B cell (primary cell): Measurements from ENCODE around the gene XYLT1. TPM values are rescaled to one million over a fixed set of nuclear protein-coding genes. Genes with fewer than 3 reads are reported as not detected.

Source experiments
- ATAC-seq: fragments of 200-7000 bp; cut with Tn5 transposase; one replicate; pipeline ENCODE4 v1.10.0; 2021; ENCODE audit warnings: low read depth, mild to moderate bottlenecking, moderate number of reproducible peaks, moderate library complexity
- CTCF ChIA-PET: fragments of 350-600 bp; sonication (Branson Sonifier 250); formaldehyde crosslinking; loops from one replicate; lab custom pipeline; 2021; ENCODE audit warnings: antibody characterized with exemption, inconsistent platforms; lab: Charles Lee
- POLR2A ChIA-PET: fragments of 350-600 bp; sonication (Branson Sonifier 250); formaldehyde crosslinking; loops from one replicate; lab custom pipeline; 2021; ENCODE audit warnings: antibody characterized with exemption; lab: Charles Lee
- DNase-seq: peaks from one replicate; pipeline ENCODE4 v3.0.0; 2013
- H2AFZ ChIP-seq: 2 replicates; pipeline ENCODE4 v1.6.1; 2012; ENCODE audit warnings: mild to moderate bottlenecking, low read depth, low read length; ENCODE audit not compliant: insufficient read depth, poor library complexity, severe bottlenecking
- H3K27ac ChIP-seq, 2 donors: 1 replicate in 1 of 2; 2 replicates in 1 of 2; pipeline ENCODE4 v1.5.1; 2012 to 2013; ENCODE audit warnings: low read length in 2 of 2, mild to moderate bottlenecking in 2 of 2, moderate library complexity in 1 of 2
- H3K27me3 ChIP-seq, 4 experiments: fragments of 200-600 bp in 1 of 4; sonication (generic) in 1 of 4; replicated peaks in 1 of 4; 1 replicate in 2 of 4; 2 replicates in 2 of 4; pipeline versions ENCODE4 v1.6.1 to v1.7.0; 2013 to 2016; ENCODE audit warnings: low read length in 3 of 4, mild to moderate bottlenecking in 2 of 4, mixed read lengths in 1 of 4, moderate library complexity in 1 of 4; ENCODE audit not compliant: insufficient read depth in 4 of 4, control insufficient read depth in 3 of 4; ENCODE audit errors: control extremely low read depth in 1 of 4
- H3K36me3 ChIP-seq, 2 experiments: replicated peaks in 1 of 2; 1 replicate in 1 of 2; 2 replicates in 1 of 2; pipeline versions ENCODE4 v1.6.1 to v1.7.1; 2013; ENCODE audit warnings: low read length in 1 of 2; ENCODE audit not compliant: insufficient read depth in 2 of 2, control insufficient read depth in 1 of 2; ENCODE audit errors: control extremely low read depth in 1 of 2, extremely low read depth in 1 of 2
- H3K4me1 ChIP-seq, 2 donors: fragments of 200-600 bp in 1 of 2; sonication (generic) in 1 of 2; 1 replicate in 1 of 2; 2 replicates in 1 of 2; pipeline versions ENCODE4 v1.5.1 to v1.6.1; 2013 to 2017; ENCODE audit warnings: low read length in 2 of 2; ENCODE audit not compliant: control insufficient read depth in 2 of 2, insufficient read depth in 2 of 2
- H3K4me2 ChIP-seq: replicated peaks from 2 replicates; pipeline ENCODE3; 2012; ENCODE audit warnings: mild to moderate bottlenecking, low read depth, low read length; ENCODE audit not compliant: poor library complexity, severe bottlenecking
- H3K4me3 ChIP-seq, 5 experiments: fragments of 200-600 bp in 1 of 5; sonication (generic) in 1 of 5; 1 replicate in 3 of 5; 2 replicates in 2 of 5; pipeline versions ENCODE4 v1.5.1 to v1.7.0; 2011 to 2016; ENCODE audit warnings: low read length in 4 of 5, mild to moderate bottlenecking in 4 of 5, low read depth in 2 of 5, control low read depth in 1 of 5, moderate library complexity in 1 of 5; ENCODE audit not compliant: insufficient read depth in 1 of 5; ENCODE audit errors: control extremely low read depth in 1 of 5, extremely low read depth in 1 of 5
- H3K79me2 ChIP-seq: fragments of 200-600 bp; sonication (generic); one replicate; pipeline ENCODE4 v1.6.0; 2016; ENCODE audit warnings: low read length; ENCODE audit not compliant: control insufficient read depth, insufficient read depth
- H3K9ac ChIP-seq: fragments of 200-600 bp; sonication (generic); 2 replicates; pipeline ENCODE4 v1.6.1; 2017; ENCODE audit warnings: mild to moderate bottlenecking, low read length, moderate library complexity
- H3K9me3 ChIP-seq, 3 donors: one replicate each; pipeline versions ENCODE4 v1.6.1 to v1.7.1; 2013; ENCODE audit warnings: low read length in 2 of 3; ENCODE audit not compliant: control insufficient read depth in 2 of 3, insufficient read depth in 1 of 3; ENCODE audit errors: control extremely low read depth in 1 of 3
- H4K20me1 ChIP-seq: 2 replicates; pipeline ENCODE4 v1.6.0; 2012; ENCODE audit warnings: mild to moderate bottlenecking, low read length; ENCODE audit not compliant: insufficient read depth, control insufficient read depth, poor library complexity, severe bottlenecking
- H3K27ac Mint-ChIP-seq: one replicate; pipeline ENCODE4 v1.8.0; 2021; ENCODE audit warnings: mixed read lengths
- H3K27me3 Mint-ChIP-seq: one replicate; pipeline ENCODE4 v1.8.0; 2021; ENCODE audit warnings: mixed read lengths
- H3K4me1 Mint-ChIP-seq: one replicate; pipeline ENCODE4 v1.8.0; 2021; ENCODE audit warnings: mixed read lengths
- H3K4me3 Mint-ChIP-seq: one replicate; pipeline ENCODE4 v1.8.0; 2021; ENCODE audit warnings: mixed read lengths
- H3K9me3 Mint-ChIP-seq: one replicate; pipeline ENCODE4 v1.8.0; 2022; ENCODE audit warnings: mixed read lengths; ENCODE audit not compliant: insufficient read depth
- EZH2 ChIP-seq: IDR thresholded peaks from 2 replicates; pipeline ENCODE4 v1.6.1; 2012; ENCODE audit warnings: borderline replicate concordance, low read depth, mild to moderate bottlenecking, moderate library complexity, low read length; ENCODE audit not compliant: insufficient read depth, poor library complexity, severe bottlenecking
- WGBS: methylation state at CpG from one replicate; pipeline ENCODE4 v1.1.5; 2013; ENCODE audit warnings: missing lambda C conversion rate; ENCODE audit not compliant: insufficient coverage; 5-methylcytosine and 5-hydroxymethylcytosine counted together
- intact Hi-C: fragments of 100-400 bp; cut with micrococcal nuclease; formaldehyde crosslinking; loops from one replicate; pipeline ENCODE4 v1.10.0; 2022
- polyA plus RNA-seq: library from polyadenylated mRNA; depleted of rRNA; stranded (reverse); fragments of >200 nt; gene quantifications from 2 replicates; pipeline ENCODE4 v1.2.3, GENCODE V29; 2012
- total RNA-seq, 2 donors: library from RNA; stranded (reverse); fragments of 120-200 nt in 1 of 2; gene quantifications; 1 replicate in 1 of 2; 2 replicates in 1 of 2; pipeline versions ENCODE4 v1.2.3 to v1.2.4, GENCODE V29; 2013 to 2022
- TF ChIP-seq, protein P1 (sequence below): fragments of 200-600 bp; IDR thresholded peaks from one replicate; pipeline ENCODE4 v1.8.0; 2022; ENCODE audit warnings: antibody characterized with exemption, mild to moderate bottlenecking

The XYLT1 gene
- total and polyA plus RNA-seq, 2 donors (not counting 1 experiment from before 2014, with no cell fraction given): 8.7 to 59.6 TPM

DNA sequence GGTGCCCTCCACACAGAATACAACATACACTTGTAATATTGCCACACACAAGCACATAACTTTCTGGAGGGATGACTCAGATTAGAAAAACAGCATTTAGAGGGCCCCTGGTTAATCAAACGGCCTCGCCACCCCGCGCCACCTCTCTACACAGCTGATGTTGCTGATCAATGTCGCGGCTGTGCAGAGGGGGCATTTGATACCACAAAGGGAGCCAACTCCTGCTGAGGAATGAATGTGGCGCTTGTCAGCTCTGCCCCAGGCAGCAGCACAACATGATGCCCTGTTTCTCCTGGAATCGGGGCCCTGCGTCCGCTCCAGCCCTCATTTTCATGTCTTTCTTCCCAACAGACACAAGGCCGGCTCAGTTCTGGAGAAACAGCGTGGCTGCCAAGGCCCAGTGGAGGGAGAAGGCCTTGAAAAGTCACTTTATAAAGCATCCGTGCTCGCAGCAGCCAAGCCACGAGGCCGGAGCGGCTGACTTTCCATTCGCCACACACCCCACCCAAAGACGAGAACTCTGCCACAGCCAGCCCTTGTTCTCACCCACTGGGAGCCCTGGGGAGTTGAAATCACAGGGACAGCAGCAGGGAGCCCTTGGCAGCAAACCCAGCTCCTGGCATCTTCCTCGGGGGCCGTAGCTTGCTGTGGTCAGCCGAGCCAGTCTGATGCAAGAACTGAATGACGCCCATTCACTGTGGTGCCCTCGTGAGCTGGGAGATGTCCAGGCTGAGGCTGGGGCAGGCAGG lies 65.6 kb downstream of the XYLT1 start:
- H3K9ac ChIP-seq: no peak overlapping the region
- H2AFZ ChIP-seq: no peak overlapping the region
- H3K4me3 ChIP-seq: no peak overlapping the region
- ChIA-PET CTCF (no interaction called here), POLR2A (no interaction called here)
- H3K27ac ChIP-seq: no peak overlapping the region
- no peaks in the 10 kb centered on the region for H4K20me1 ChIP-seq
- Mint-ChIP-seq H3K4me3 (no peak overlapping the region), H3K4me1 (peaks cover 43% of the 10 kb centered on the region), H3K27me3 (no peaks in the 10 kb centered on the region), H3K27ac (no peak overlapping the region), H3K9me3 (no peaks in the 10 kb centered on the region)
- ATAC-seq: no peak
- 95% methylated on average over 23 of the region's 24 CpGs for WGBS
- H3K4me1 ChIP-seq: peaks cover 21 to 27% of the 10 kb centered on the region in 2 donors
- H3K27me3 ChIP-seq: no peaks in the 10 kb centered on the region
- intact Hi-C loops: no loop called here
- no peak for TF ChIP-seq EZH2
- TF ChIP-seq, protein P1, sequence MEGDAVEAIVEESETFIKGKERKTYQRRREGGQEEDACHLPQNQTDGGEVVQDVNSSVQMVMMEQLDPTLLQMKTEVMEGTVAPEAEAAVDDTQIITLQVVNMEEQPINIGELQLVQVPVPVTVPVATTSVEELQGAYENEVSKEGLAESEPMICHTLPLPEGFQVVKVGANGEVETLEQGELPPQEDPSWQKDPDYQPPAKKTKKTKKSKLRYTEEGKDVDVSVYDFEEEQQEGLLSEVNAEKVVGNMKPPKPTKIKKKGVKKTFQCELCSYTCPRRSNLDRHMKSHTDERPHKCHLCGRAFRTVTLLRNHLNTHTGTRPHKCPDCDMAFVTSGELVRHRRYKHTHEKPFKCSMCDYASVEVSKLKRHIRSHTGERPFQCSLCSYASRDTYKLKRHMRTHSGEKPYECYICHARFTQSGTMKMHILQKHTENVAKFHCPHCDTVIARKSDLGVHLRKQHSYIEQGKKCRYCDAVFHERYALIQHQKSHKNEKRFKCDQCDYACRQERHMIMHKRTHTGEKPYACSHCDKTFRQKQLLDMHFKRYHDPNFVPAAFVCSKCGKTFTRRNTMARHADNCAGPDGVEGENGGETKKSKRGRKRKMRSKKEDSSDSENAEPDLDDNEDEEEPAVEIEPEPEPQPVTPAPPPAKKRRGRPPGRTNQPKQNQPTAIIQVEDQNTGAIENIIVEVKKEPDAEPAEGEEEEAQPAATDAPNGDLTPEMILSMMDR: no peak
- H3K4me2 ChIP-seq: no peak overlapping the region
- H3K36me3 ChIP-seq: peaks cover 0 to 2% of the 10 kb centered on the region in 2 experiments
- peaks cover 0 to 3% (median 2%) of the 10 kb centered on the region in 3 donors for H3K9me3 ChIP-seq
- peaks cover 70% of the 10 kb centered on the region for H3K79me2 ChIP-seq
- DNase-seq: no peak

DNA sequence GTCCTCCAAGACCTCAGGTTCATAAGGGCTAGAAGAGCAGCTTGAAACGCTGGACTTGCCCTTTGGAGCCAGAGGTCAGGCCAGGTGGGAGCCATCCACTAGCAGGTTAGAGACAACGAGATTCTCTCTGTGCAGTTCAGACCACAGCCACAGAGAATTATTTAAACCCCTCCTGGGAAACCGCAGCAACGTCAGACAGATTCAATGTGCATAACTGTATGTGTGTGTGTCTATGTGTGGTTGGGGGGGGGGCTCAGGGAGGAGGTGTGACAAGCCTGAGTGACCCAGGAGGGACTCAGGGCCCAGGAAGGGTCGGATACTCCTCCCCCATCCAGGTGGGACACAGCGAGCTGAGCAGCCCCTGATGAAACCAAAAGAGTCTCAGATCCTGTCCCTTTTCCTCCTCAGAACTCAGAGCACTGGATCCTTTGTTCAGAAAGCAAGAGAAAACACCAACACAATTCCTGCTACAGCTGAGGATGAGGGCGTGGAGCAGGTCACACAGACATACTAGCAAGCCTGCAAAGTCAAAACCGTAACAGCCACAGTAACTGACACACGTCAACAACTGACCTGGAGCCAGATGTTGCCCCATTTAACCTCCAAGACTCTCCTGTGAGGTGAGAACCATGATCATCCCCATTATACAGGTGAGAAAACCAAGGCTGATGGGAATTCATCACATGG lies 66.8 kb downstream of the XYLT1 start:
- H3K27me3 Mint-ChIP-seq: no peaks in the 10 kb centered on the region
- no peak overlapping the region for H3K4me3 Mint-ChIP-seq
- Histone ChIP-seq H3K27ac (no peak overlapping the region), H3K27me3 (no peaks in the 10 kb centered on the region), H3K9ac (no peak overlapping the region), H3K9me3 (peaks cover 0 to 3% (median 2%) of the 10 kb centered on the region in 3 donors), H3K4me1 (peaks cover 10 to 16% of the 10 kb centered on the region in 2 donors), H3K4me2 (no peak overlapping the region), H3K4me3 (no peak overlapping the region), H4K20me1 (no peaks in the 10 kb centered on the region), H2AFZ (no peak overlapping the region), H3K79me2 (peaks cover 77% of the 10 kb centered on the region), H3K36me3 (peaks cover 0 to 2% of the 10 kb centered on the region in 2 experiments)
- H3K9me3 Mint-ChIP-seq: no peaks in the 10 kb centered on the region
- H3K4me1 Mint-ChIP-seq: peaks cover 34% of the 10 kb centered on the region
- H3K27ac Mint-ChIP-seq: no peak overlapping the region
- 100% methylated on average over 5 of the region's 9 CpGs for WGBS
- no peak for ATAC-seq
- TF ChIP-seq EZH2: no peak
- TF ChIP-seq, protein P1: no peak
- intact Hi-C loops: no loop called here
- DNase-seq: no peak
- ChIA-PET POLR2A (no interaction called here), CTCF (interaction anchor here (2.3 kb wide), 1 partner anchor 12 kb away, joined by 7 read pairs; no protein-coding TSS in a partner anchor)
